Measurements from ENCODE around the gene CBX8. TPM values are rescaled to one million over a fixed set of nuclear protein-coding genes. Genes with fewer than 3 reads are reported as not detected.
A peak's percentile ranks its signal among the peaks of the same experiment; 100 is the strongest.

CBX8 gene
- total and polyA plus RNA-seq, 2 of the 13 experiments (the other 11 are each of a cell fraction or from before 2014, with no cell fraction given) = 0.34 to 12.6 TPM

DNA sequence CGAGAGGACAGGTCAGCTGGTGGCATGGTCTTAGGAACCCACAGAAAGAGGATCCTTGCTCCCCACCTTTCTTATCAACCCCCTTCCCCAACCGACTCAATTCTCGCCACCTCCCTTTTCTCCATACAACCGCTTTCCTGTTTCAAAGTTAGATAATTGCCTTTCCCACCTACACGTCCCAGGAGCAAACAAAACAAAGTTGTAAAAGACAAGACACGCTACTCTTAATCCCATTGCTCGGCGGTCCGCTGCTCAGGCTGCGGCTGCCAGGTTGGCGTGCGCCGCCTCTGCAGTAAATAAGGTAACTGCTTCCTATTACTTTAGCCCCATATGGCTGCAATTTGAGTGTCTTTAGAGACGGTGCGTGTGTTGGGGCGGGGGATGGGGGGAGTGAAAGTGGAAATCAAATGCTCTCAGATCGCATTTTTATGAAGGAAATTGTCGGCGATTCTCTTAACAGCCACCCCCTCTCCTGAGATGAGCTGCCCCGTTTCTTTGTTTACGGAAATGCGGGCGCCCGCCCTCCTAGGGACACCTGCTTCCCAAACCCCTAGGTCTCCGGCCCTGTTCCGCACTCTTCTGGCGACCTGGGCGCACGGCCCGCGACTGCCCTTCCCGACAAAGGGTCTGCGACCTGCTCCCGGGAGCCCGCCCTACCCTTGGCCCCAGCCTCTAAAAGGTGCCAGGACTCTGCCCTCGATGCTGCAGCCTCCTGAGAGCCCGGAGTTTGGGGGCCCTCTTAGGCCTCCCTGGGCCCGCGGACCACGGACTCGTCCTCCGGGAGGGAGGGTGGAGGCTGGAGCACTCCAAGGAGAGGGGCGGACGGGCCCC is 3.7 kb upstream of the CBX8 start (continued):
- TF ChIP-seq, protein P1, sequence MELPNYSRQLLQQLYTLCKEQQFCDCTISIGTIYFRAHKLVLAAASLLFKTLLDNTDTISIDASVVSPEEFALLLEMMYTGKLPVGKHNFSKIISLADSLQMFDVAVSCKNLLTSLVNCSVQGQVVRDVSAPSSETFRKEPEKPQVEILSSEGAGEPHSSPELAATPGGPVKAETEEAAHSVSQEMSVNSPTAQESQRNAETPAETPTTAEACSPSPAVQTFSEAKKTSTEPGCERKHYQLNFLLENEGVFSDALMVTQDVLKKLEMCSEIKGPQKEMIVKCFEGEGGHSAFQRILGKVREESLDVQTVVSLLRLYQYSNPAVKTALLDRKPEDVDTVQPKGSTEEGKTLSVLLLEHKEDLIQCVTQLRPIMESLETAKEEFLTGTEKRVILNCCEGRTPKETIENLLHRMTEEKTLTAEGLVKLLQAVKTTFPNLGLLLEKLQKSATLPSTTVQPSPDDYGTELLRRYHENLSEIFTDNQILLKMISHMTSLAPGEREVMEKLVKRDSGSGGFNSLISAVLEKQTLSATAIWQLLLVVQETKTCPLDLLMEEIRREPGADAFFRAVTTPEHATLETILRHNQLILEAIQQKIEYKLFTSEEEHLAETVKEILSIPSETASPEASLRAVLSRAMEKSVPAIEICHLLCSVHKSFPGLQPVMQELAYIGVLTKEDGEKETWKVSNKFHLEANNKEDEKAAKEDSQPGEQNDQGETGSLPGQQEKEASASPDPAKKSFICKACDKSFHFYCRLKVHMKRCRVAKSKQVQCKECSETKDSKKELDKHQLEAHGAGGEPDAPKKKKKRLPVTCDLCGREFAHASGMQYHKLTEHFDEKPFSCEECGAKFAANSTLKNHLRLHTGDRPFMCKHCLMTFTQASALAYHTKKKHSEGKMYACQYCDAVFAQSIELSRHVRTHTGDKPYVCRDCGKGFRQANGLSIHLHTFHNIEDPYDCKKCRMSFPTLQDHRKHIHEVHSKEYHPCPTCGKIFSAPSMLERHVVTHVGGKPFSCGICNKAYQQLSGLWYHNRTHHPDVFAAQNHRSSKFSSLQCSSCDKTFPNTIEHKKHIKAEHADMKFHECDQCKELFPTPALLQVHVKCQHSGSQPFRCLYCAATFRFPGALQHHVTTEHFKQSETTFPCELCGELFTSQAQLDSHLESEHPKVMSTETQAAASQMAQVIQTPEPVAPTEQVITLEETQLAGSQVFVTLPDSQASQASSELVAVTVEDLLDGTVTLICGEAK (IDR thresholded peaks at IDR 0.05) = no peak
- TF ChIP-seq, protein P1 (CRISPR knock-in tag; IDR thresholded peaks at IDR 0.05) = peak; percentile 13; the same call in 1 of the 2 replicates
- peak; percentile 72 for TF ChIP-seq AGO1 (IDR thresholded peaks at IDR 0.05; ENCODE audit: low read depth, low read length, poor library complexity, severe bottlenecking)
- TF ChIP-seq LCORL (IDR thresholded peaks at IDR 0.05) = no peak
- peak; percentile 19; the same call in 1 of the 2 replicates for TF ChIP-seq LCORL (CRISPR knock-in tag; IDR thresholded peaks at IDR 0.05)
- no peak for TF ChIP-seq FOXP1 (IDR thresholded peaks at IDR 0.05)
- TF ChIP-seq FOXP1 (CRISPR knock-in tag; IDR thresholded peaks at IDR 0.05) = 0 out of 2 replicates have a peak, but pooled peaks have one; percentile 7
- peak; percentile 86; the same call in 1 of the 2 replicates for TF ChIP-seq NFKB2 (CRISPR knock-in tag; IDR thresholded peaks at IDR 0.05; ENCODE audit: borderline replicate concordance)
- TF ChIP-seq ZNF136 (CRISPR knock-in tag; IDR thresholded peaks at IDR 0.05; ENCODE audit: low read depth) = 0 out of 2 replicates have a peak, but pooled peaks have one; percentile 76
- TF ChIP-seq MEF2D (CRISPR knock-in tag; IDR thresholded peaks at IDR 0.05) = 0 out of 2 replicates have a peak, but pooled peaks have one; percentile 39
- TF ChIP-seq ZNF567 (CRISPR knock-in tag; IDR thresholded peaks at IDR 0.05; ENCODE audit: borderline replicate concordance) = 0 out of 2 replicates have a peak, but pooled peaks have one; percentile 24
- TF ChIP-seq PITX1 (CRISPR knock-in tag; IDR thresholded peaks at IDR 0.05) = peak; percentile 69; the same call in 1 of the 2 replicates
- TF ChIP-seq, protein P2, sequence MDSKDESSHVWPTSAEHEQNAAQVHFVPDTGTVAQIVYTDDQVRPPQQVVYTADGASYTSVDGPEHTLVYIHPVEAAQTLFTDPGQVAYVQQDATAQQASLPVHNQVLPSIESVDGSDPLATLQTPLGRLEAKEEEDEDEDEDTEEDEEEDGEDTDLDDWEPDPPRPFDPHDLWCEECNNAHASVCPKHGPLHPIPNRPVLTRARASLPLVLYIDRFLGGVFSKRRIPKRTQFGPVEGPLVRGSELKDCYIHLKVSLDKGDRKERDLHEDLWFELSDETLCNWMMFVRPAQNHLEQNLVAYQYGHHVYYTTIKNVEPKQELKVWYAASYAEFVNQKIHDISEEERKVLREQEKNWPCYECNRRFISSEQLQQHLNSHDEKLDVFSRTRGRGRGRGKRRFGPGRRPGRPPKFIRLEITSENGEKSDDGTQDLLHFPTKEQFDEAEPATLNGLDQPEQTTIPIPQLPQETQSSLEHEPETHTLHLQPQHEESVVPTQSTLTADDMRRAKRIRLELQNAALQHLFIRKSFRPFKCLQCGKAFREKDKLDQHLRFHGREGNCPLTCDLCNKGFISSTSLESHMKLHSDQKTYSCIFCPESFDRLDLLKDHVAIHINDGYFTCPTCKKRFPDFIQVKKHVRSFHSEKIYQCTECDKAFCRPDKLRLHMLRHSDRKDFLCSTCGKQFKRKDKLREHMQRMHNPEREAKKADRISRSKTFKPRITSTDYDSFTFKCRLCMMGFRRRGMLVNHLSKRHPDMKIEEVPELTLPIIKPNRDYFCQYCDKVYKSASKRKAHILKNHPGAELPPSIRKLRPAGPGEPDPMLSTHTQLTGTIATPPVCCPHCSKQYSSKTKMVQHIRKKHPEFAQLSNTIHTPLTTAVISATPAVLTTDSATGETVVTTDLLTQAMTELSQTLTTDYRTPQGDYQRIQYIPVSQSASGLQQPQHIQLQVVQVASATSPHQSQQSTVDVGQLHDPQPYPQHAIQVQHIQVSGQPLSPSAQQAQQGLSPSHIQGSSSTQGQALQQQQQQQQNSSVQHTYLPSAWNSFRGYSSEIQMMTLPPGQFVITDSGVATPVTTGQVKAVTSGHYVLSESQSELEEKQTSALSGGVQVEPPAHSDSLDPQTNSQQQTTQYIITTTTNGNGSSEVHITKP (CRISPR knock-in tag; IDR thresholded peaks at IDR 0.05; ENCODE audit: low read depth) = peak; percentile 89; the same call in 1 of the 2 replicates
- TF ChIP-seq MAFK (conservative IDR thresholded peaks at IDR 0.05 in 1 of 2, IDR thresholded peaks at IDR 0.05 in 1 of 2; ENCODE audit: low read length in 2 of 2) = peak in 1 of 2 experiments; percentile 14; a peak in 1 of 4 replicates
- TF ChIP-seq ZNF317 (CRISPR knock-in tag; IDR thresholded peaks at IDR 0.05) = 0 out of 2 replicates have a peak, but pooled peaks have one; percentile 12
- 0 out of 2 replicates have a peak, but pooled peaks have one; percentile 40 for TF ChIP-seq ZNF790 (CRISPR knock-in tag; IDR thresholded peaks at IDR 0.05; ENCODE audit: borderline replicate concordance)

All from HepG2 (cell line).